Measurements from ENCODE around the gene MAX.
"Not testable (repeated sequence)": the region's sequence is repeated elsewhere in the genome, so short reads cannot be mapped to it uniquely, and the experiment has no call there.

The MAX gene

GRCh38 chr14:65103150-65103760 lies 938 bp upstream of the MAX start:
- peak; percentile 54 for DNase-seq

GRCh38 chr14:65101631-65102440 lies 481 bp downstream of the MAX start:
- DNase-seq, result no peak

GRCh38 chr14:65100922-65101541 lies 1.3 kb downstream of the MAX start:
- DNase-seq, result no peak

- DNase-seq, result peak; percentile 33
Measured at GRCh38 chr14:65098586-65098985, 3.7 kb downstream of the MAX start.

GRCh38 chr14:65096323-65097089 lies 5.8 kb downstream of the MAX start:
- no peak for DNase-seq

- no peak for DNase-seq
Measured at GRCh38 chr14:65095633-65096205, 6.6 kb downstream of the MAX start.

DNA sequence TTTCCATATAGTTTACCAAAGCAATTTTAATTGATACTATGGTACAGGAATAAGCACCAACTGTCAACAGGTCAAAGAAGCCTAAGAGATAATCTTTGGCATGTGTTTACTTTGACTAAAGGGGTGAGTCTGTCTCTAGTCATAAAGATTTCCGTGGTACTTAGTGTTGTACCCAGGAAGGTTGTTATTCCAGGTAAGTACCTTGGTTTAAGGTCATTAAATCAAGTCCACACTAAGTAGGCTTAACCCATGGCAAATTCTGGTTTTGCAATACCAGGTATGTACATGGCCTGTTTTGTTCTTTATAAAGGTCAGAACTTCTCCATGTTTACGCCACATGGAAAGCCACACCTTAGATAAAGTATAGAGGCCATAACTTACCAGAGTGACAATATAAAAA lies 10.0 kb downstream of the MAX start:
- no peak for DNase-seq

GRCh38 chr14:65087835-65088234 lies 14.5 kb downstream of the MAX start:
- DNase-seq, result not testable (repeated sequence)

GRCh38 chr14:65086686-65087085 lies 15.6 kb downstream of the MAX start:
- DNase-seq, result not testable (repeated sequence)

DNA sequence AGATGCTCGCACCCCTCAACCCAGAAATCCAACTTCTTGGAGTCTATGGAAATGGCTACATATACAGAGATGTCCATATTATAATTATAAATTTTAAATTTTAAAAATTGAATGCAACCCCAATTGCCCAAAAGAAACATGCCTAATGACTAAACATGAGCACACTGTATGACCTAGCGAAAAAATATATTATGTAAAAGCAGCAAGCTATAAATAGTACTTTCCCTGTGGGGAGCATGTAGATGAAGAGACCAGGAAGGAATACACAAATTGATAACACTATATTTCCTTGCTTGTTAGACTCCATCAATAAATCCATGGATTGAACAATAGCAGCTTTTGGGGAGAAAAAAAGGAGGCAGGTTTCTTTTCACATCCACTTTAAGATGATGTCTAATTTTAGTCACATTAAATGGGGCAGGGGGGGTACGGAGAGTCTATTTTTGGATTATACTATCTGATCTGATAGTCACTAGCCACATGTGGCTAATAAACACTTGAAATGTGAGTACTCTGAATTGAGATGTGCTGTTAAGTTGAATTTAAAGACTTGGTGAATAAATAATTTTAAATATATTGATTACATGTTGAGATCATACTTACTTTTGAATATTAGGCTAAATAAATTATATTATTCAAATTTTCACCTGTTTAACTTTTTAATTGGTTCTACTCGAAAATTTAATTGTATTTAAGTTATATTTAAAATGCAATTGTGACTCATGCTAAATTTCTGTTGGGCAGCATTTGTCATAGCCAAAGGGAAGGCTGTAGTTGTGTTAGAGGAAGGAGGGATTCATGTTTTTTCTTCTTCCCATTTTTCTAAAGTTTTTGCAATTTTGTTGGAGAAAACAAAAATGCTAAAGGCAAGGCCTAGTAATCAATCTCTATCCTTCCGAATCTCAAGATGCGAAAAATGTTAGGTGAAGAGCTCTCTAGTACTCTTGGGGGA lies 17.5 kb downstream of the MAX start:
- DNase-seq, result no peak

DNA sequence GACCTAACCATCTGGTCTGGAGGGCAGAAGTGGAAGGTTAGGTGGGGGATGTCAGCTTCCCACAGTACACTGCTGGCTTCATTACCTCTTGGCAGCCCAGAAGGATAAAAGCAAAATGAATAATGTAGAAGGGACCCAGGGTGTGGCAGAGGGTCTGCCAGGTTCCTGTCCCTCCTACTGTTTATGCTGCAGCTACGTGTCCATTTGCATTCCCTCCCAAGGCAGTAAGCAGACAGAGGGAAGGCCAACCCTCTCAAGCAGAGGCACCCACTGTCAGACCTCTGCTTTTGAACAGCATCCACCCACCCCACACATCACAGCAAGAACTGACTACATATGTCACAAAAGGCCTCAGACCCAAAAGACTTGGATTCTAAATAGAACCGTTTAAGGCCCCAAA lies 19.4 kb downstream of the MAX start:
- DNase-seq, result no peak

GRCh38 chr14:65080960-65081747 lies 21.2 kb downstream of the MAX start:
- no peak for DNase-seq

GRCh38 chr14:65079768-65080167 lies 22.5 kb downstream of the MAX start:
- no peak for DNase-seq

- no peak for DNase-seq
Measured at GRCh38 chr14:65079201-65079600, 23.1 kb downstream of the MAX start.

DNA sequence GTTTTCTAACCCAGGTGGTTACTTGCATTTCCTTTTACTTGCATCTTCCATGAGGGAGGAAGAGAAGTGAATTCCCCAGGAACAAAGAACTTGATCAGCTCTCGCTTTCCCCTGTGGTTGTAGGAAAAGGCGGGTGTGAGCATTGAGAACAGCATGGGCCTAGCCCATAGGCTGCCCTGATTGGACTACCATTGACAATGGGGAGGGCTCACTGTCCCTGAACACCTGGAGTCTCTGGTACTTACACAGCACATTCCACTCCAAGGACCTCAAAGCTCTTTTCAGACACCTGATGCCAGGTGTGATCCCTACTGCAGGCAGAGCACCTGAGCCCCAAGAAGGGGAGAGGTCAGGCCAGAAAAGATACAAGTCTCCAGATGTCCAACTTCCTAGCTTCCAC lies 25.0 kb downstream of the MAX start:
- DNase-seq, result no peak

- no peak for DNase-seq
Measured at GRCh38 chr14:65075628-65076325, 26.5 kb downstream of the MAX start.

DNA sequence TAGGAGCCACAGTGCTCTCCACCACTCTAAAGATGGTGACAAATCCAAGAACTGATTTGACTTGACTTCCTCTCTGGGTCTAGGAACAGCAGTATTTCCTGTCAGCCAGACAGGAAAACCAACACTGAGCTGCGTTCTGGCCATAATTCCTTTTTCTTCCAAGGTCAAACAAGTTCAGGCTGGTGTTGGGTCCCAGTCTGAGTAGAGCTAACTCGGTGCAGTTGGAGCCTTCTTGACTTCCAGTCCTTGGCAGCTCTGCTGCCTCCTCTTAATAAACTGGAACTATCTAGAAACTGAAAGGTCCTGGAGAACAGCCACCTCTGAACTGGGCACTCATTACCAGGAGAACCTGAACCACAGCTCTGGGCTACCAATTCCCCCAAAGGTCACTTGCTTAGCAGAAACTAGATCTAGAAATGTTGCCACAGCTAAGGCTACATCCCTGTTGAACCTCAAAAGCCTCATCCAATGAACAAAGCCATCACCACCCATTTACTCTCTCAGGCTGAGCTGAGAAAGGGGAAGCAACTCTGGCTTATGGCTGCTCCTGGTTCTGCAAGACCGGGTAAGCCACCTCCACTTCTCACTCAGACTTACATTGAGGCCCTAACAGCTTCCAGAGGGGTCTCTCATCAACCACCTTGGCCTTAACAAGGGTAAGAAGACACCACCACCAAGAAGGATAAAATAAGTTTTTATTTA lies 27.7 kb downstream of the MAX start:
- no peak for DNase-seq

DNA sequence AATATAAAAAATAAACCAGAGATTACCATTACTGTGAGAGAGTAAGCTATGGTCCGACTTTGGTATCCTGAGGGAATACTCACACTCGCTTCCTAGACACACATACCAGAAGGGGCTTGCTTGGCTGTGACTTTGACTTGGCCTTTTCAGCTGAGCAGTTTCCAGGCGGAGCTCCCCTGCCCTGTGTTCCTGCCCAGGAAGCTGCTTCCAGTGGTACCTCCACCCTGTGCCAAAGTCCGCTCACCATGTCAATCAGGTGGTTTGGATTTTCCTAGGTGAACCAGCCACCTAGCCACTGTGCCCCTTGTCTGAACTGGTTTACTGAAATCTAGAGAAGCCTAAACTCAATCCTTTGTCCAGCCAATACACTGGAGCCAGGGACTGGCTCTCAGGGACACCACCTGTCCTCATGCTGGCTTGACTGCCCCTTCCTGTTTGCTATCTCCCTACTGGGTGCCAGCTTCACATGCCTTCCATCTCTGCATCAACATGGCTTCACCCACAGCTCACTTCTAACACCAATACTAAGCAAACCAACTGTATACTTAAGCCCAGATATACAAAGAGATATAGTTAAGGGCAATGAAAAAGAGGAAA lies 28.6 kb downstream of the MAX start:
- no peak for DNase-seq

DNA sequence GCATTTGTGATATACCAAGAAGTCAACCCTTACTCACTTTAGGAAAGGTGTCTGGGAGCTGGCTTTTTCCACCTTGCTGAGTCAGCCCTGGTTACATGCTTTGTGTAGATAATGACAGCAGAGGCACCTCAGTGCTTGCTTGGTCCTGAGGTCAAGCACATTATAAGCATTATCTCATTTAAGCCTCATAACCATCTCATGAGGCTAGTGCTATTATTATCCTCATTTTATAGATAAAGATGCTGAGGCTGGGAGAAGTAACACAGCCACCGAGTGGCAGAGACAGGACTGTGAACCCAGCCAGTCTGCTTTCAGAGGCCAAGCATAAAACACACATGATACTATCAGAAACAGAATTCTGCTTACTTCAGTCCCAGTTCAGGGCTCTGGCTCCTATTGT lies 29.4 kb downstream of the MAX start:
- DNase-seq, result no peak

All from HCEC 1CT (cell line).